Fibroblast of mammary gland (primary cell): ENCODE data around the gene FLOT1.

Source experiments
- DNase-seq: peaks from one replicate; pipeline ENCODE4 v3.0.0-alpha.2; 2010; ENCODE audit warnings: low read depth
- H3K4me3 ChIP-seq: 2 replicates; pipeline ENCODE4 v1.5.1; 2011; ENCODE audit warnings: low read depth, mild to moderate bottlenecking, low read length, moderate library complexity; ENCODE audit not compliant: control insufficient read depth
- CTCF ChIP-seq: conservative IDR thresholded peaks from 2 replicates; pipeline ENCODE4 v1.5.1; 2011; ENCODE audit warnings: low read depth, low read length, inconsistent platforms; ENCODE audit not compliant: control insufficient read depth, insufficient read depth

Gene FLOT1

GRCh38 chr6:30732237-30732943 is 10.1 kb downstream of the FLOT1 start:
- H3K4me3 ChIP-seq, result no peak overlapping the region
- TF ChIP-seq CTCF, result no peak
- DNase-seq, result no peak

GRCh38 chr6:30730601-30731435 is 11.7 kb downstream of the FLOT1 start:
- TF ChIP-seq CTCF, result peak; percentile 26
- DNase-seq, result peak; percentile 41
- no peak overlapping the region for H3K4me3 ChIP-seq

- TF ChIP-seq CTCF, result peak; percentile 45
- no peak overlapping the region for H3K4me3 ChIP-seq
Measured at GRCh38 chr6:30727920-30728553, 14.4 kb downstream of the FLOT1 start.

GRCh38 chr6:30726506-30727413 is 15.7 kb downstream of the FLOT1 start:
- no peak overlapping the region for H3K4me3 ChIP-seq
- no peak for TF ChIP-seq CTCF
- DNase-seq, result no peak

More at GRCh38 chr6:30727920-30728553, 14.4 kb downstream of the FLOT1 start:
- DNase-seq, result peak; percentile 71

- H3K4me3 ChIP-seq, result no peak overlapping the region
- DNase-seq, result peak; percentile 69
- TF ChIP-seq CTCF, result no peak
Measured at GRCh38 chr6:30725713-30726505, 16.6 kb downstream of the FLOT1 start.
